ENCODE results near the gene ANKS1B.

ANKS1B gene

GRCh38 chr12:99978152-99978551, 6.6 kb downstream of the ANKS1B start:
- no peaks in the 10 kb centered on the region for H3F3A ChIP-seq (ENCODE audit: insufficient read depth, low read length)
- H2AFZ ChIP-seq (ENCODE audit: low read length) = no peak overlapping the region
- H3K4me2 ChIP-seq (ENCODE audit: low read length) = no peak overlapping the region
- no peaks in the 10 kb centered on the region for H4K20me1 ChIP-seq (ENCODE audit: insufficient read depth, low read length)
- no peaks in the 10 kb centered on the region for H3K9me3 ChIP-seq (ENCODE audit: low read length)
- H3K27ac ChIP-seq (ENCODE audit: low read depth, low read length, poor library complexity, severe bottlenecking) = no peak overlapping the region
- no peaks in the 10 kb centered on the region; the same call in 1 of the 2 replicates for H3K27me3 ChIP-seq (ENCODE audit: insufficient read depth, low read length)
- no peaks in the 10 kb centered on the region for H3K79me2 ChIP-seq (ENCODE audit: insufficient read depth, low read length)
- no peaks in the 10 kb centered on the region for H3K9me2 ChIP-seq (ENCODE audit: low read depth, low read length)
- no peak overlapping the region for H3K4me3 ChIP-seq (ENCODE audit: low read depth, low read length, poor library complexity, severe bottlenecking)
- TF ChIP-seq CTCF (IDR thresholded peaks at IDR 0.05; ENCODE audit: low read length) = no peak
- no peak for TF ChIP-seq EZH2 (IDR thresholded peaks at IDR 0.05; ENCODE audit: borderline replicate concordance, low read length)
- H3K36me3 ChIP-seq (ENCODE audit: insufficient read depth, low read length) = no peaks in the 10 kb centered on the region
- no peaks in the 10 kb centered on the region for H3K4me1 ChIP-seq (ENCODE audit: insufficient read depth, low read length, severe bottlenecking)
- H3K9ac ChIP-seq (ENCODE audit: low read length) = no peak overlapping the region

GRCh38 chr12:99977550-99977949, 7.2 kb downstream of the ANKS1B start:
- Histone ChIP-seq H3K4me1 (ENCODE audit: insufficient read depth, low read length, severe bottlenecking) (no peaks in the 10 kb centered on the region), H3K9me3 (ENCODE audit: low read length) (no peaks in the 10 kb centered on the region), H3K27ac (ENCODE audit: low read depth, low read length, poor library complexity, severe bottlenecking) (no peak overlapping the region), H3K9ac (ENCODE audit: low read length) (no peak overlapping the region), H3F3A (ENCODE audit: insufficient read depth, low read length) (no peaks in the 10 kb centered on the region), H3K4me3 (ENCODE audit: low read depth, low read length, poor library complexity, severe bottlenecking) (no peak overlapping the region), H3K4me2 (ENCODE audit: low read length) (no peak overlapping the region), H3K79me2 (ENCODE audit: insufficient read depth, low read length) (no peaks in the 10 kb centered on the region), H3K27me3 (ENCODE audit: insufficient read depth, low read length) (no peaks in the 10 kb centered on the region), H2AFZ (ENCODE audit: low read length) (no peak overlapping the region), H4K20me1 (ENCODE audit: insufficient read depth, low read length) (no peaks in the 10 kb centered on the region), H3K9me2 (ENCODE audit: low read depth, low read length) (no peaks in the 10 kb centered on the region), H3K36me3 (ENCODE audit: insufficient read depth, low read length) (no peaks in the 10 kb centered on the region)
- TF ChIP-seq EZH2 (IDR thresholded peaks at IDR 0.05; ENCODE audit: borderline replicate concordance, low read length) = no peak
- TF ChIP-seq CTCF (IDR thresholded peaks at IDR 0.05; ENCODE audit: low read length) = no peak

- Histone ChIP-seq H3K27ac (ENCODE audit: low read depth, low read length, poor library complexity, severe bottlenecking) (no peak overlapping the region), H3K4me1 (ENCODE audit: insufficient read depth, low read length, severe bottlenecking) (no peaks in the 10 kb centered on the region), H3K4me2 (ENCODE audit: low read length) (no peak overlapping the region), H2AFZ (ENCODE audit: low read length) (no peak overlapping the region), H4K20me1 (ENCODE audit: insufficient read depth, low read length) (no peaks in the 10 kb centered on the region), H3K79me2 (ENCODE audit: insufficient read depth, low read length) (no peaks in the 10 kb centered on the region), H3K27me3 (ENCODE audit: insufficient read depth, low read length) (no peaks in the 10 kb centered on the region), H3K36me3 (ENCODE audit: insufficient read depth, low read length) (no peaks in the 10 kb centered on the region), H3K9me3 (ENCODE audit: low read length) (no peaks in the 10 kb centered on the region), H3K4me3 (ENCODE audit: low read depth, low read length, poor library complexity, severe bottlenecking) (no peak overlapping the region), H3K9me2 (ENCODE audit: low read depth, low read length) (no peaks in the 10 kb centered on the region), H3F3A (ENCODE audit: insufficient read depth, low read length) (no peaks in the 10 kb centered on the region), H3K9ac (ENCODE audit: low read length) (no peak overlapping the region)
- no peak for TF ChIP-seq EZH2 (IDR thresholded peaks at IDR 0.05; ENCODE audit: borderline replicate concordance, low read length)
- TF ChIP-seq CTCF (IDR thresholded peaks at IDR 0.05; ENCODE audit: low read length) = no peak
These were observed 8.0 kb downstream of the ANKS1B start for GRCh38 chr12:99976762-99977161.

Data from OCI-LY1 (cell line).